Fibroblast of the aortic adventitia (primary cell): ENCODE measurements around the gene ZNF224. TPM values are rescaled to one million over a fixed set of nuclear protein-coding genes. Genes with fewer than 3 reads are reported as not detected.
A peak's percentile ranks its signal among the peaks of the same experiment; 100 is the strongest.
"Not testable (repeated sequence)": the region's sequence is repeated elsewhere in the genome, so short reads cannot be mapped to it uniquely, and the experiment has no call there.

Experiments
- DNase-seq: peaks from one replicate; pipeline ENCODE4 v3.0.0-alpha.2; 2010; ENCODE audit warnings: low read depth
- H3K4me3 ChIP-seq: 2 replicates; pipeline ENCODE4 v1.5.1; 2011; ENCODE audit warnings: low read depth, mild to moderate bottlenecking, control low read depth, low read length, moderate library complexity
- total RNA-seq: library from RNA; depleted of rRNA; stranded (reverse); fragments of >200 nt; gene quantifications from 2 replicates; pipeline ENCODE4 v1.2.3, GENCODE V29; 2012; ENCODE audit warnings: low replicate concordance
- TF ChIP-seq, protein P1 (sequence below): IDR thresholded peaks from 2 replicates; pipeline ENCODE4 v1.5.1; 2011; ENCODE audit warnings: mild to moderate bottlenecking, low read length, control low read depth, inconsistent platforms; ENCODE audit not compliant: insufficient read depth

Gene ZNF224
- total RNA-seq, 1 donor, result 26.0 TPM

DNA sequence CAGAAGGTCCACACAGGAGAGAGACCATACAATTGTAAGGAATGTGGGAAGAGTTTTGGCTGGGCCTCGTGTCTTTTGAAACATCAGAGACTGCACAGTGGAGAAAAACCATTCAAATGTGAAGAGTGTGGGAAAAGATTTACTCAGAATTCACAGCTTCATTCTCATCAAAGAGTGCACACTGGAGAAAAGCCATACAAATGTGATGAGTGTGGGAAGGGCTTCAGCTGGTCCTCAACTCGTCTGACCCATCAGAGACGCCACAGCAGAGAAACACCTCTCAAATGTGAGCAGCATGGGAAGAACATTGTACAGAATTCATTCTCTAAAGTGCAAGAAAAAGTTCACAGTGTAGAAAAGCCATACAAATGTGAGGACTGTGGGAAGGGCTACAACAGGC is 13.6 kb downstream of the ZNF224 start:
- DNase-seq, result no peak
- TF ChIP-seq, protein P1, sequence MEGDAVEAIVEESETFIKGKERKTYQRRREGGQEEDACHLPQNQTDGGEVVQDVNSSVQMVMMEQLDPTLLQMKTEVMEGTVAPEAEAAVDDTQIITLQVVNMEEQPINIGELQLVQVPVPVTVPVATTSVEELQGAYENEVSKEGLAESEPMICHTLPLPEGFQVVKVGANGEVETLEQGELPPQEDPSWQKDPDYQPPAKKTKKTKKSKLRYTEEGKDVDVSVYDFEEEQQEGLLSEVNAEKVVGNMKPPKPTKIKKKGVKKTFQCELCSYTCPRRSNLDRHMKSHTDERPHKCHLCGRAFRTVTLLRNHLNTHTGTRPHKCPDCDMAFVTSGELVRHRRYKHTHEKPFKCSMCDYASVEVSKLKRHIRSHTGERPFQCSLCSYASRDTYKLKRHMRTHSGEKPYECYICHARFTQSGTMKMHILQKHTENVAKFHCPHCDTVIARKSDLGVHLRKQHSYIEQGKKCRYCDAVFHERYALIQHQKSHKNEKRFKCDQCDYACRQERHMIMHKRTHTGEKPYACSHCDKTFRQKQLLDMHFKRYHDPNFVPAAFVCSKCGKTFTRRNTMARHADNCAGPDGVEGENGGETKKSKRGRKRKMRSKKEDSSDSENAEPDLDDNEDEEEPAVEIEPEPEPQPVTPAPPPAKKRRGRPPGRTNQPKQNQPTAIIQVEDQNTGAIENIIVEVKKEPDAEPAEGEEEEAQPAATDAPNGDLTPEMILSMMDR, result no peak
- no peak overlapping the region for H3K4me3 ChIP-seq

DNA sequence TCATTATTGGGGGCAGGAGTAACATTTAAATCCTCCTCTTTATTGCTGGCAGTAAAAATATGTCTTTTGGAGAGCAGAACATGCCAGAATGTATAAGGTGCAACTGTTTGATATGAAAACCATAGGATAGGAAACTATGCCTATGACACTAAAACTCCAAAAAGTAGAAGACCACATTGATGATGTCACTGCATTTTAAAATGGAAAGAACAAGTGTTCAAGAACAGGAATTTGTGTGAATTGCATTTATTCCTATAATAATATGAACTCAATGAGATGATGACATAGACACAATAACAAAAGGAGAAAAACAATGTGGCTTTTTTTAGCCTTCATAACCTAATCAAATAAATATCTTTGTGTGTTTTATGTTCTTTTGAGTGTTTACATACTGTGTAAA is 15.3 kb downstream of the ZNF224 start:
- DNase-seq, result no peak
- TF ChIP-seq, protein P1, result no peak
- H3K4me3 ChIP-seq, result no peak overlapping the region

DNA sequence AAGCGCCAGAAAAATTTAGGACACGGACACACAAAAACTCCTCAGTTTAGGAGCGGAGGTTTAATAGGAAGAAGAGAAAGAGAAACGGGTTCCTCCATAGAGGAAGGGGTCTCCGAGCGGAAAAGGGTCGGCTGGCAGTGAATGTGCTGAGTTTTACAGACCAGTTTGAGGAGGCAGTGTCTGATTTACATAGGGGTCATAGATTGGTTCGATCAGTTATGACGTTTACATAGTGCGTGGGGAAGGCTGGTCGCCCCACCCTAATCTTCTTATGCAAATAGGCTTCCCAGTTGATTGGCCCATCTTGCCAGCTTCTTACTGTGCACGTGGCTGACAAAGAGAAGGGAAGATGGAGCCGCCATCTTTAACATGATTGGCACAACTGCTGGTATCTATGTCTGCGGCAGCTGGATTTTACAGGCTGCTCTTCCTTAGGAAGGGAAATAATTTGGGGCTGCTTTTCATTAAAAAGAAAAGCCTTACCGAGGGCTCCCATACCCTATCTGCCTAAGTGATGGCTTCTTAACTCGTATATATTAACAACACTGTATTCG is 17.8 kb downstream of the ZNF224 start:
- DNase-seq, result peak; percentile 86
- TF ChIP-seq, protein P1, result no peak
- peak overlapping the region; percentile 94 for H3K4me3 ChIP-seq

DNA sequence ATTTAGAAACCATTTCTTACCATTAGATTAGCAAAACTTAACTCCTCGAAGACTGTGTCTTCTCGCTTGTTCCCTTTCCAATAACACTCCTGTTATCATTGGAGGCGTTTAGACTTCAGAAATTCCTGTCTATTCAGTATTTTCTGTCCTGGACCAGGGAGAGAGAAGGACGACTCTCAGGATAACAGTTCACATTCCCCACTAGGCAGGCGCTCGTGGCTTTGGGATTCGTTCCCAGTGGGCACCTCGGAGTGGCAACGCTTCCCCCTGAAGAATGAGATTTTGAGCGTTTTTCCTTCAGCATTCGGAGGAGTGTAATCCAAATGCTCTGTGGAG is 18.6 kb downstream of the ZNF224 start:
- TF ChIP-seq, protein P1, result no peak
- no peak for DNase-seq
- peak overlapping the region; percentile 94 for H3K4me3 ChIP-seq

DNA sequence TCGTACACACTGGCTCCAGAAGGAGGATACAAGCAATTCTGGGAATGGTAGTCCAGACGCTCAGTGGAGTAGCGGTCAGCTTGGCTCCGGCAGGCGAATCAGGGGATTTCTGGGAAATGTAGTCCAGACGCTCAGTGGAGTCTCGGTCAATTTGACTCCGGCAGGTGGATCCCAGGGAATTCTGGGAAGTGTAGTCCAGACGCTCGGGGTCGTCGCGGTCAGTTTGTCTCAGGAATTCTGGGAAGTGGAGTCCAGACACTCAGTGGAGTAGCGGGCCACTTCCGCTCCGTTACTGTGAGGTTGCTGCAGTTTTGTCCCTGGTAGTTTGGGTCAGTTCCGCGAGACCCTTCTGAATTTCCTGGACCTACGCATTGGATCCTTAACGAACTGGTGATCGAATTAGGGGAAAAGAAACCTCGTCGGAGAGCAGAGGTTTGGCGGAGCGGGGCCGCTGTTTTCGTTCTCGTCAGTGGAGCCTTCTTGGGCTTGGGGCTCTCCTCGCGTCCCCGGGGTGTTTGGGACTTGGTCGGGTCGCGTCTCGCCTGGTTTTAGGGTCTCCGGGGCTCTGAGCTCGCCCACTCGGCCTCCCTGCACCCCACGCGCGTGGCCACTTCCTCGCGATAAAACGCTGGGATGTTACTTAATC is 19.1 kb downstream of the ZNF224 start, which contains the start of gene ZNF225:
Gene ZNF225, plus strand, starts transcription at position 262 of the 646 bp plus-strand sequence. CDS start 2,429 bp downstream, outside the sequence.
- peak; percentile 99 for DNase-seq
- TF ChIP-seq, protein P1, result peak; percentile 23
- H3K4me3 ChIP-seq, result peak within 1 kb of the TSS; percentile 94

DNA sequence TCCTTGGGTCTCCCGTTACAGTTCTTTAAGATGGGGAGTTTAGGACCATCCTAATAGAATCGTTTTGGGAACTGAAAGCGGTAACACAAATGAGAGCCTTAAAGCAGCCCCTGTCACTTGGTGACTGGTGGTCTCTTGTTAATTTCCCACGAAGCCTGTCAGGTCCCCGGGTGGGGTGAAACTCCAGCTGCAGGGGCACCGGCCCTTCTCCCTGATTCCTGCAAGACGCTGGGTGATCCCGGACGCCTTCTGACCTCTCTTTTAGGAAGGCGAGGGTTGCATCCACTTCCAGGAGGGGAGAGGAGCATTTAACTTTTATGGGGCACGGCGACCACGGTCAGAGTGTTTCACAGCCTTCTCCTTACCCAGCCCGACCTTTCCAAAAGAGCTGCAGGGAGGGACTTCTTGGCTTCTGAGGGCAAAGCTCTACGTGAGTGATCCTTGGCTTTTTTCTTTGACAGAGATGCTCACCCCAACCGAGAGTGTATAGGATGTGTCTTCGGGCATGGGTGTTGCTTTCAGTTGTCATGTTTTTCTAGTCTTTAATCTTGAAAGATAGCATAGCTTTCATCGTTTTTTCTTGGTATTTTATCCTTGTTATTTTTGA is 19.7 kb downstream of the ZNF224 start:
- TF ChIP-seq, protein P1, result no peak
- peak; percentile 46 for DNase-seq
- H3K4me3 ChIP-seq, result peak overlapping the region; percentile 74

DNA sequence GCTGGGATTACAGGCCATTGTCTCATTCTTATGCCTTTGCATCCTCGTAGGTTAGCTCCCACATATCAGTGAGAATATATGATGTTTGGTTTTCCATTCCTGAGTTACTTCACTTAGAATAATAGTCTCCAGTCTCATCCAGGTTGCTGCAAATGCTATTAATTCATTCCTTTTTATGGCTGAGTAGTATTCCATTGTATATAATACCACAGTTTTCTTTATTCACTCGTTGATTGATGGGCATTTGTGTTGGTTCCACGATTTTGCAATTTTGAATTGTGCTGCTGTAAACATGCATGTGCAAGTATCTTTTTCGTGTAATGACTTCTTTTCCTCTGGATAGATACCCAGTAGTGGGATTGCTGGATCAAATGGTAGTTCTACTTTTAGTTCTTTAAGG is 27.0 kb downstream of the ZNF224 start:
- not testable (repeated sequence) for H3K4me3 ChIP-seq, DNase-seq
